Naive thymus-derived CD4-positive, alpha-beta T cell (primary cell): ENCODE data around the gene KCNK17. TPM values are rescaled to one million over a fixed set of nuclear protein-coding genes. Genes with fewer than 3 reads are reported as not detected.

Experiments used
- ATAC-seq: fragments of 150-1000 bp; cut with Tn5 transposase; 2 replicates; pipeline ENCODE4 v1.10.0; 2021; ENCODE audit warnings: mild to moderate bottlenecking, moderate library complexity
- CTCF ChIA-PET: fragments of 350-600 bp; sonication (Branson Sonifier 250); formaldehyde crosslinking; loops from one replicate; lab custom pipeline; 2021; ENCODE audit warnings: antibody characterized with exemption; lab: Charles Lee
- POLR2A ChIA-PET: fragments of 350-600 bp; sonication (Branson Sonifier 250); formaldehyde crosslinking; loops from one replicate; lab custom pipeline; 2021; ENCODE audit warnings: antibody characterized with exemption, inconsistent platforms; lab: Charles Lee
- DNase-seq, 9 donors: peaks; one replicate each; pipeline versions ENCODE4 v3.0.0 to v3.0.0-alpha.2; 2020 to 2022; ENCODE audit warnings: mixed read lengths in 1 of 9
- H3K27ac ChIP-seq: one replicate; pipeline ENCODE4 v1.7.0; 2013; ENCODE audit warnings: mild to moderate bottlenecking, low read depth, low read length, moderate library complexity
- H3K27me3 ChIP-seq, 2 donors: one replicate each; pipeline ENCODE4 v1.7.0; 2013; ENCODE audit warnings: low read length in 2 of 2, mild to moderate bottlenecking in 2 of 2, moderate library complexity in 2 of 2; ENCODE audit not compliant: control insufficient read depth in 2 of 2, insufficient read depth in 2 of 2
- H3K36me3 ChIP-seq, 3 experiments: 1 replicate in 2 of 3; 2 replicates in 1 of 3; pipeline ENCODE4 v1.7.0; 2013; ENCODE audit warnings: low read length in 3 of 3, mild to moderate bottlenecking in 3 of 3, moderate library complexity in 1 of 3; ENCODE audit not compliant: insufficient read depth in 3 of 3, control insufficient read depth in 2 of 3
- H3K4me1 ChIP-seq, 2 donors: one replicate each; pipeline ENCODE4 v1.7.0; 2013; ENCODE audit warnings: low read length in 2 of 2, mild to moderate bottlenecking in 2 of 2, moderate library complexity in 1 of 2; ENCODE audit not compliant: control insufficient read depth in 2 of 2, insufficient read depth in 2 of 2
- H3K4me3 ChIP-seq: 2 replicates; pipeline ENCODE4 v1.7.0; 2013; ENCODE audit warnings: mild to moderate bottlenecking, low read length
- H3K9me3 ChIP-seq, 3 experiments: 1 replicate in 2 of 3; 2 replicates in 1 of 3; pipeline ENCODE4 v1.7.0; 2013; ENCODE audit warnings: low read length in 3 of 3; ENCODE audit not compliant: control insufficient read depth in 2 of 3
- H3K27ac Mint-ChIP-seq, 9 donors: one replicate each; pipeline ENCODE4 v1.8.0; 2020 to 2022; ENCODE audit warnings: mixed read lengths in 9 of 9, mild to moderate bottlenecking in 8 of 9, moderate library complexity in 5 of 9, inconsistent platforms in 2 of 9
- H3K27me3 Mint-ChIP-seq, 5 donors: one replicate each; pipeline ENCODE4 v1.8.0; 2021 to 2022; ENCODE audit warnings: mixed read lengths in 5 of 5, mild to moderate bottlenecking in 1 of 5
- H3K36me3 Mint-ChIP-seq, 5 donors: one replicate each; pipeline ENCODE4 v1.8.0; 2020 to 2022; ENCODE audit warnings: mixed read lengths in 5 of 5, mild to moderate bottlenecking in 3 of 5, inconsistent platforms in 1 of 5
- H3K4me1 Mint-ChIP-seq, 7 donors: one replicate each; pipeline ENCODE4 v1.8.0; 2020 to 2022; ENCODE audit warnings: mixed read lengths in 7 of 7, mild to moderate bottlenecking in 3 of 7, inconsistent platforms in 1 of 7
- H3K4me3 Mint-ChIP-seq, 10 donors: one replicate each; pipeline ENCODE4 v1.8.0; 2020 to 2022; ENCODE audit warnings: mild to moderate bottlenecking in 10 of 10, mixed read lengths in 10 of 10, moderate library complexity in 6 of 10, inconsistent platforms in 2 of 10
- H3K9me3 Mint-ChIP-seq, 11 donors: one replicate each; pipeline ENCODE4 v1.8.0; 2020 to 2022; ENCODE audit warnings: mixed read lengths in 11 of 11, mild to moderate bottlenecking in 4 of 11, inconsistent platforms in 1 of 11, moderate library complexity in 1 of 11
- intact Hi-C, 2 donors: fragments of 100-400 bp; cut with micrococcal nuclease; formaldehyde crosslinking; loops; one replicate each; pipeline ENCODE4 v1.15.1; 2023
- polyA plus RNA-seq, 2 donors: library from polyadenylated mRNA; unstranded; fragments of 300-500 nt; fragmentation: Illumina TruSeq; gene quantifications; one replicate each; pipeline ENCODE4 v1.2.3, GENCODE V29; 2021
- total RNA-seq, 6 experiments: library from RNA in 5 of 6; stranded (reverse) in 5 of 6; gene quantifications; 1 replicate in 5 of 6; 2 replicates in 1 of 6; pipeline ENCODE4 v1.2.3 and lab custom pipeline; 2021 to 2026

KCNK17 gene
- total and polyA plus RNA-seq, 7 experiments from 2014 or later: 0.72 TPM; not detected in 6

DNA sequence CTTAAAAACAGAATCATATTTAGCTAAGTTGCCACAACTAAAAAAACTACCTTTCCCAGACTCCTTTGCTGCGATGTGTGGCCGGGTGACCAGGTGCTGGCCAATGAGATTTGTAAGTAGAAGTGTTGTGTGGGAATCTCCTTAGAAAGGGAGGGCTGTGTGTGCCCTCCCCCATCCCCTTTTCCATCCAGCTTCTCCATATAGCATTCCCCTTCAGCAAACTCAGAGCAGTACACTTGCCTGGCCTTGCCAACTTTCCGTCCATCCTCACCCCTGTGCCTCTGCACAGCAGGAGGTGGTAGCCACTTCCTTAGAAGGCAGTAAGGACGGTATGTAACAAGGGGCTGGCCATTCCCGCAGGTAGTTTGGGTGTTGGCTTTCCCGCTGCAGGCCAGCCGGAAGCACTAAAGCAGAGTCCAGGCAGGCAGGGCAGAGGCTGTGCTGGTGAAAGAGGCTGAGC, 30.6 kb upstream of the KCNK17 start:
- no peaks in the 10 kb centered on the region for H3K36me3 ChIP-seq
- ChIA-PET POLR2A (no interaction called here), CTCF (interaction anchor here (0.5 kb wide), 1 partner anchor 8 kb away, joined by 3 read pairs; no protein-coding TSS in a partner anchor)
- H3K27me3 Mint-ChIP-seq: peaks cover 0 to 10% (median 0%) of the 10 kb centered on the region in 5 donors
- no peaks in the 10 kb centered on the region for H3K36me3 Mint-ChIP-seq
- H3K4me1 Mint-ChIP-seq: peaks cover 0 to 7% (median 0%) of the 10 kb centered on the region in 7 donors
- H3K27ac ChIP-seq: no peak overlapping the region
- no peaks in the 10 kb centered on the region for H3K27me3 ChIP-seq
- intact Hi-C loops: loop anchor here (5.0 to 10.0 kb wide), 6 partner anchors 962 to 1972 kb away; no protein-coding TSS in a partner anchor
- H3K9me3 Mint-ChIP-seq: no peaks in the 10 kb centered on the region
- no peak overlapping the region for H3K4me3 Mint-ChIP-seq
- no peak overlapping the region for H3K27ac Mint-ChIP-seq
- no peak for DNase-seq
- no peaks in the 10 kb centered on the region for H3K4me1 ChIP-seq
- no peak overlapping the region for H3K4me3 ChIP-seq
- no peak for ATAC-seq
- H3K9me3 ChIP-seq: no peaks in the 10 kb centered on the region

- no peaks in the 10 kb centered on the region for H3K36me3 ChIP-seq
- H3K4me3 ChIP-seq: no peak overlapping the region
- Mint-ChIP-seq H3K36me3 (no peaks in the 10 kb centered on the region), H3K4me3 (no peak overlapping the region), H3K9me3 (no peaks in the 10 kb centered on the region), H3K27me3 (peaks cover 2 to 19% (median 4%) of the 10 kb centered on the region in 5 donors), H3K4me1 (peaks cover 0 to 9% (median 0%) of the 10 kb centered on the region in 7 donors), H3K27ac (peak overlapping the region in 1 of 9 donors; percentile 34)
- H3K27me3 ChIP-seq: no peaks in the 10 kb centered on the region
- no peaks in the 10 kb centered on the region for H3K4me1 ChIP-seq
- POLR2A ChIA-PET: no interaction called here
- CTCF ChIA-PET: no interaction called here
- H3K9me3 ChIP-seq: no peaks in the 10 kb centered on the region
- ATAC-seq: no peak
- no peak for DNase-seq
- no peak overlapping the region for H3K27ac ChIP-seq
- intact Hi-C loops: loop anchor here in 1 of 2 donors (10.0 kb wide), 1 partner anchor 1681 kb away; no protein-coding TSS in a partner anchor
Observed at GRCh38 chr6:39343396-39343870, 29.2 kb upstream of the KCNK17 start.

DNA sequence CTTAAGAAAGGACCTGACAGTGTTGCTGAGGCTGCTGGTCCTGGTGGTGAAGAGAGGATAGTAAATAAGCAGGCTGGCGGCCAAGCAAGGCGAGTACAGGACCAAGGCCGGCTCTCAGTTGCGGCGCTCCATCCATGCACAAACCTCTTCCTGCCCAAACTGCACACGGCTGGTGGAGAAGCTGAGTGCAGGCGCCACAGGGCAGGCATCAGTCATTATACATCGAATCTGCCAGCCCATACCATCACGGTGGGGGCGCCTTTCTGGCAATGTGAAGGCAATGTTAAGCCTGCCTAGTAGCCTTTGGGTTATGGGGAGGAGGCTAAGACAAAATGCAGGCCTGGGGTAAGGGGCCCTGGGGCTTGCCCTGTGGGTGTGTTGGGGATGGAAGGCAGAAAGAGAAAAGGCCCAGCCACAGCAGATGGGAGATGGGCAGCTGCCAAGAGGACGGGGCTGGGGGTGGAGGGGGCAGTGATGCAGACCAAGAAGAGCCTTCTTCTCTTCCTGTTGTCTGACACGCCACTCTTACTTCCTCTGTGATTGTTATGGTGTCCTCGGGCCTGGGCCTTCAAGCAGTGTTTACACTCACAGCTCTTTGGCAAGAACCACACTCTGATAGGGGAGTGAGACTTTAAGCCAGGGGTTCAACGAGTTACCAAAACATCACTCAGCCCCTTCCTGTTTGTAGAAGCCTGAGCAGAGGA, 28.6 kb upstream of the KCNK17 start:
- H3K27me3 Mint-ChIP-seq: peaks cover 8 to 23% (median 9%) of the 10 kb centered on the region in 5 donors
- H3K4me1 Mint-ChIP-seq: peaks cover 0 to 9% (median 0%) of the 10 kb centered on the region in 7 donors
- no peaks in the 10 kb centered on the region for H3K27me3 ChIP-seq
- no peaks in the 10 kb centered on the region for H3K36me3 Mint-ChIP-seq
- no peaks in the 10 kb centered on the region for H3K9me3 ChIP-seq
- H3K4me3 Mint-ChIP-seq: no peak overlapping the region
- H3K27ac ChIP-seq: no peak overlapping the region
- CTCF ChIA-PET: no interaction called here
- no peaks in the 10 kb centered on the region for H3K9me3 Mint-ChIP-seq
- H3K36me3 ChIP-seq: no peaks in the 10 kb centered on the region
- ATAC-seq (no peak), DNase-seq (no peak)
- no peak overlapping the region for H3K4me3 ChIP-seq
- peak overlapping the region in 1 of 9 donors; percentile 34 for H3K27ac Mint-ChIP-seq
- POLR2A ChIA-PET: no interaction called here
- H3K4me1 ChIP-seq: no peaks in the 10 kb centered on the region
- intact Hi-C loops: loop anchor here in 1 of 2 donors (10.0 kb wide), 1 partner anchor 1682 kb away; no protein-coding TSS in a partner anchor

GRCh38 chr6:39341937-39342336, 27.7 kb upstream of the KCNK17 start:
- Histone ChIP-seq H3K9me3 (no peaks in the 10 kb centered on the region), H3K36me3 (no peaks in the 10 kb centered on the region), H3K27ac (no peak overlapping the region), H3K4me1 (no peaks in the 10 kb centered on the region), H3K27me3 (no peaks in the 10 kb centered on the region), H3K4me3 (no peak overlapping the region)
- no peaks in the 10 kb centered on the region for H3K9me3 Mint-ChIP-seq
- POLR2A ChIA-PET: no interaction called here
- no peak overlapping the region for H3K4me3 Mint-ChIP-seq
- no peak overlapping the region for H3K27ac Mint-ChIP-seq
- ATAC-seq (no peak), DNase-seq (no peak)
- peaks cover 11 to 26% (median 17%) of the 10 kb centered on the region in 5 donors for H3K27me3 Mint-ChIP-seq
- CTCF ChIA-PET: no interaction called here
- intact Hi-C loops: loop anchor here in 1 of 2 donors (10.0 kb wide), 1 partner anchor 1683 kb away; no protein-coding TSS in a partner anchor
- H3K4me1 Mint-ChIP-seq: peaks cover 0 to 14% (median 3%) of the 10 kb centered on the region in 7 donors
- H3K36me3 Mint-ChIP-seq: no peaks in the 10 kb centered on the region

GRCh38 chr6:39341352-39341751, 27.1 kb upstream of the KCNK17 start:
- ChIA-PET POLR2A (no interaction called here), CTCF (no interaction called here)
- H3K36me3 ChIP-seq: no peaks in the 10 kb centered on the region
- H3K4me1 Mint-ChIP-seq: peaks cover 5 to 20% (median 9%) of the 10 kb centered on the region in 7 donors
- ATAC-seq (no peak), DNase-seq (no peak)
- H3K9me3 Mint-ChIP-seq: no peaks in the 10 kb centered on the region
- H3K27me3 Mint-ChIP-seq: peaks cover 11 to 26% (median 18%) of the 10 kb centered on the region in 5 donors
- H3K27ac ChIP-seq: no peak overlapping the region
- H3K4me3 ChIP-seq: no peak overlapping the region
- intact Hi-C loops: loop anchor here in 1 of 2 donors (10.0 kb wide), 1 partner anchor 1683 kb away; no protein-coding TSS in a partner anchor
- H3K36me3 Mint-ChIP-seq: no peaks in the 10 kb centered on the region
- H3K4me3 Mint-ChIP-seq: no peak overlapping the region
- H3K27me3 ChIP-seq: no peaks in the 10 kb centered on the region
- no peaks in the 10 kb centered on the region for H3K9me3 ChIP-seq
- H3K27ac Mint-ChIP-seq: no peak overlapping the region
- H3K4me1 ChIP-seq: no peaks in the 10 kb centered on the region

- Mint-ChIP-seq H3K27ac (no peak overlapping the region), H3K9me3 (no peaks in the 10 kb centered on the region), H3K36me3 (no peaks in the 10 kb centered on the region), H3K4me1 (peaks cover 11 to 27% (median 15%) of the 10 kb centered on the region in 7 donors), H3K4me3 (no peak overlapping the region), H3K27me3 (peaks cover 11 to 31% (median 18%) of the 10 kb centered on the region in 5 donors)
- ATAC-seq (no peak), DNase-seq (no peak)
- Histone ChIP-seq H3K4me1 (no peaks in the 10 kb centered on the region), H3K36me3 (no peaks in the 10 kb centered on the region), H3K9me3 (no peaks in the 10 kb centered on the region), H3K27me3 (no peaks in the 10 kb centered on the region), H3K27ac (no peak overlapping the region), H3K4me3 (no peak overlapping the region)
- POLR2A ChIA-PET: no interaction called here
- CTCF ChIA-PET: no interaction called here
- intact Hi-C loops: loop anchor here in 1 of 2 donors (10.0 kb wide), 1 partner anchor 1685 kb away; no protein-coding TSS in a partner anchor
Observed at GRCh38 chr6:39339868-39340550, 25.8 kb upstream of the KCNK17 start.
